WERI-Rb-1 (cell line): Measurements from ENCODE around the gene BECN2.

Source experiments
- DNase-seq: peaks from one replicate; pipeline ENCODE4 v3.0.0-alpha.2; 2020
- H3K27ac ChIP-seq: fragments of 250-450 bp; sonication (Bioruptor Pico); 2 replicates; pipeline ENCODE4 v1.5.1; 2020; ENCODE audit warnings: mild to moderate bottlenecking, moderate library complexity
- H3K27me3 ChIP-seq: fragments of 250-450 bp; sonication (Bioruptor Pico); 2 replicates; pipeline ENCODE4 v1.5.1; 2021; ENCODE audit warnings: mild to moderate bottlenecking, low read depth, moderate library complexity; ENCODE audit not compliant: insufficient read depth, severe bottlenecking
- H3K36me3 ChIP-seq: fragments of 250-450 bp; sonication (Bioruptor Pico); 2 replicates; pipeline ENCODE4 v1.5.1; 2020; ENCODE audit warnings: mild to moderate bottlenecking, moderate library complexity
- H3K4me3 ChIP-seq: 2 replicates; pipeline ENCODE4 v1.5.1; 2011; ENCODE audit warnings: low read depth, mild to moderate bottlenecking, control low read depth, low read length
- H3K9me3 ChIP-seq: fragments of 250-450 bp; sonication (Bioruptor Pico); 2 replicates; pipeline ENCODE4 v1.5.1; 2021; ENCODE audit warnings: mild to moderate bottlenecking, moderate library complexity; ENCODE audit not compliant: severe bottlenecking
- CTCF ChIP-seq: IDR thresholded peaks from 2 replicates; pipeline ENCODE4 v1.5.1; 2011; ENCODE audit warnings: low read depth, mild to moderate bottlenecking, control low read depth, inconsistent platforms, low read length

BECN2 gene, protein sequence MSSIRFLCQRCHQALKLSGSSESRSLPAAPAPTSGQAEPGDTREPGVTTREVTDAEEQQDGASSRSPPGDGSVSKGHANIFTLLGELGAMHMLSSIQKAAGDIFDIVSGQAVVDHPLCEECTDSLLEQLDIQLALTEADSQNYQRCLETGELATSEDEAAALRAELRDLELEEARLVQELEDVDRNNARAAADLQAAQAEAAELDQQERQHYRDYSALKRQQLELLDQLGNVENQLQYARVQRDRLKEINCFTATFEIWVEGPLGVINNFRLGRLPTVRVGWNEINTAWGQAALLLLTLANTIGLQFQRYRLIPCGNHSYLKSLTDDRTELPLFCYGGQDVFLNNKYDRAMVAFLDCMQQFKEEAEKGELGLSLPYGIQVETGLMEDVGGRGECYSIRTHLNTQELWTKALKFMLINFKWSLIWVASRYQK

GRCh38 chr1:241957692-241958494, at the start of gene BECN2:
TSS of gene BECN2 (plus strand) at chr1:241957767. CDS start at chr1:241957767, 0 bp downstream.
- TF ChIP-seq CTCF, result no peak
- H3K4me3 ChIP-seq, result no peak within 1 kb of the TSS
- H3K36me3 ChIP-seq, result no peaks in the 10 kb centered on the region
- H3K9me3 ChIP-seq, result no peaks in the 10 kb centered on the region
- no peak within 1 kb of the TSS for H3K27ac ChIP-seq
- H3K27me3 ChIP-seq, result no peaks in the 10 kb centered on the region
- DNase-seq, result no peak

DNA sequence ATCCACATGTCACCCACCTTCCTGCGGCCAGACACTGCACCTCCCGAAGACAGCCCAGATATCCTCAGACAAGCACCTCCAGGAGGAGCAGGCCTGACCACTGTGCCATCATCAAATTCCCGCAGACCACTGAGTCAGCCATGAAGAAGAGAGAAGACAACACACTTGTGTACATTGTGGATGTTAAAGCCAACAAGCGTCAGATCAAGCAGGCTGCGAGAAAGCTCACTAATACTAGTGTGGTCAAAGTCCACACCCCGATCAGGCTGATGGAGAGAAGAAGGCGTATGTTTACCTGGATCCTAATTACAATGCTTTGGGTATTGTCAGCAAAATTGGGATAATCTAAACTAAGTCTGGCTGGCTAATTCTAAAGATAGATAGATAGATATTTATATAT, 41.4 kb upstream of the BECN2 start:
- Histone ChIP-seq H3K9me3 (no peaks in the 10 kb centered on the region), H3K4me3 (no peak overlapping the region), H3K27me3 (no peaks in the 10 kb centered on the region), H3K27ac (no peak overlapping the region), H3K36me3 (no peaks in the 10 kb centered on the region)
- DNase-seq, result no peak
- TF ChIP-seq CTCF, result no peak

DNA sequence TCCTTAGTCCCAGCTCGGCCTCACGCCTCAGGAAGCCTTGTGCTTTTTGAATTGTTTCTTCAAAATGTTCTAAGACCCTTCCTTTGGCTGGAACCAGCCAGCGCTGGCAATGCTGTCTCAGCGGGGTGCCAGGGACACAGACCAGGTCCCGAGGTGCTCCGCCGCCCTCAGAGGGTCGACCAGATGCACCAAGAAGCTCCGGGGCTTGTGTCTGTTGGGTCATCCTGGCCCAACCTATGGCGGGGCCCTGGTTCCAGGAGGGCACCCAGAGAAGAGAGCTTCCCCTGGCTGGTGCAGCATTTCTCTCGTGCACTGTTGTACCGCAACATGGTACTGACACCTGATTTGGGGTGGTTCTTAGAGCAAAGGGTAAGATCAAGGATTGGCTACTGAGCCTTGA, 40.1 kb upstream of the BECN2 start:
- no peaks in the 10 kb centered on the region for H3K36me3 ChIP-seq
- H3K9me3 ChIP-seq, result no peaks in the 10 kb centered on the region
- TF ChIP-seq CTCF, result no peak
- no peak for DNase-seq
- H3K27ac ChIP-seq, result no peak overlapping the region
- no peak overlapping the region for H3K4me3 ChIP-seq
- H3K27me3 ChIP-seq, result no peaks in the 10 kb centered on the region

GRCh38 chr1:241918879-241919278, 38.7 kb upstream of the BECN2 start:
- H3K9me3 ChIP-seq, result no peaks in the 10 kb centered on the region
- H3K27me3 ChIP-seq, result no peaks in the 10 kb centered on the region
- no peaks in the 10 kb centered on the region for H3K36me3 ChIP-seq
- no peak for TF ChIP-seq CTCF
- no peak for DNase-seq
- no peak overlapping the region for H3K4me3 ChIP-seq
- no peak overlapping the region for H3K27ac ChIP-seq

- Histone ChIP-seq H3K27me3 (no peaks in the 10 kb centered on the region), H3K4me3 (no peak overlapping the region), H3K36me3 (no peaks in the 10 kb centered on the region), H3K9me3 (no peaks in the 10 kb centered on the region), H3K27ac (no peak overlapping the region)
- no peak for DNase-seq
- TF ChIP-seq CTCF, result no peak
Observed at GRCh38 chr1:241924080-241924808, 33.3 kb upstream of the BECN2 start.
